ENCODE measurements around the gene CMSS1.
"Not testable (repeated sequence)": the region's sequence is repeated elsewhere in the genome, so short reads cannot be mapped to it uniquely, and the experiment has no call there.

CMSS1 gene

DNA sequence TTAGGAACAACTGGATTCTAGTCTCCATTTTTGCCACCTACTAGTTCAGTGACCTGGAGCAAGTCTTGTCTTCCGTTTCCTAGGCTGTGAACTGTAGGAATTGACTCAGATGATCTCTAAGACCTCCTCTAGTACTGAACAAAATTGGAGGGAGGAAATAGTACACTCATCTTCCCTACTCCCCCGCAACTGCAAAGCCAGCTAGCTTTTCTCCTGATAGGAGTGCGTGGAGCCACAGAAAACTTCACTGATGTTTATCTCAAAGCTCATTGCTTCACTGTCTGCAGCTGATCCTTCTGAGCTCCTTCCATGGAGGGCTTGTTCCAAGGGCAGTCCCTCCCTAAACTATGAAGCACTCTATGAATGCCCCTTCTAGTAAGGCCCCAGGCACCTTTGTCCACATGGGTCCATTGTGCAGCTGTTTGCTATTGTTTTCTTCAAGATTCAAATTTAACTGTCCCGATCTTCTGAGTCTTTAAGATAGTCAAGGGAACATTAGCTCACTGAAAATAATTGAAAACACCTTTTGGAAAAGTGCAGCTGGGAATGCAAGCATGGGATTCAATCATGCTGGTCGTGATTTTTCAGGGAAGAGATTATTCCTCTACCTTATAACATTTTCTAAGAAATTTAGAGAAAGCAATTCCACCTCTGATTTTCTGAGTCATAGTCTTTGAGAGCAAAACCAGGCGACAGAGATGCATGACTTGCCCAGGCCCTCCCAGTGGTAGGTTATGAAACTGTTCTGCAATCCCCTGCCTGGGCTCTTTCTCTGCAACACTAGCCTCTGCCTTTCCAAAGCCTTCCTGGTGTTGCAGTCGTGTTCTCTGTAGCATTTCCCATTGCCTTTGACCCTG is 272.4 kb downstream of the CMSS1 start:
- TF ChIP-seq POLR2A (IDR thresholded peaks at IDR 0.05; ENCODE audit: low read depth, low read length) = no peak
- no peak for TF ChIP-seq TAF1 (IDR thresholded peaks at IDR 0.05; ENCODE audit: borderline replicate concordance, low read depth, low read length)
- TF ChIP-seq POLR2AphosphoS5 (IDR thresholded peaks at IDR 0.05; ENCODE audit: low read depth, low read length) = no peak
- DNase-seq (ENCODE audit: insufficient read length) (no peak), FAIRE-seq (peak; percentile 82)

DNA sequence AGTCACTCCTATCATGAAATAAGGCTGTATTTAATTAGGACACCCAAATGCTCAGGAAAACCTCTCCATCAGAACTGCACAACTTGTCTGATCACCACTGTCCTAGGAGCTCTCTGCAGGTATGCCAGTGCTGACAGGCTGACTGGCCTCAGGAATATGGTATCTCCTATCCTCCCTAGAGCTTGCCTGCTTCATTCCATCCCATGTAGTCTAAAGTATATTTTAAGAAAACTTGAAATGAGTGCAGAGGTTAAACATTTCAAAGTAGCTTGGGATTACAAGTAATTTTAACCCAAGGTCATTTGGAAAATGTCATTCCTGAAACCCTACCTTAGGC is 273.0 kb downstream of the CMSS1 start:
- no peak for FAIRE-seq

DNA sequence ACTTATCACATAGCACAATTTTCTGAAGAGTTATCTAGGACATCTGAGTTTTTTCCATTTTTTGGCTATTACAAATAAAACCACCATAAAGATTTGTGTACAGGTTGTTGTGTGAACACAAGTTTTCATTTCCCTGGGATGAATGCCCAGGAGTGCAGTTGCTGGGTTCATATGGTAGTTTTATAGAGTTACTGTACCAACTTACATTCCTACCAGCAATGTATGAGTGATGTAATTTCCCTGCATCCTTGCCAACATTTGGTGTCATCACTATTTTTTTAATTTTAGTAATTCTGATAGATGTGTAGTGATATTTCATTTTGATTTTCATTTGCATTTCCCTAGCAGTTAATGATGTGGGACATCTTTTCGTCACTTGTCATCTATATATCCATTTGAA is 276.2 kb downstream of the CMSS1 start:
- DNase-seq (ENCODE audit: insufficient read length) (no peak), FAIRE-seq (no peak)
- TF ChIP-seq TAF1 (IDR thresholded peaks at IDR 0.05; ENCODE audit: borderline replicate concordance, low read depth, low read length) = no peak
- no peak for TF ChIP-seq POLR2AphosphoS5 (IDR thresholded peaks at IDR 0.05; ENCODE audit: low read depth, low read length)
- no peak for TF ChIP-seq POLR2A (IDR thresholded peaks at IDR 0.05; ENCODE audit: low read depth, low read length)

More for the DNA sequence above, 273.0 kb downstream of the CMSS1 start:
- no peak for DNase-seq (ENCODE audit: insufficient read length)
- TF ChIP-seq POLR2AphosphoS5 (IDR thresholded peaks at IDR 0.05; ENCODE audit: low read depth, low read length) (no peak), POLR2A (IDR thresholded peaks at IDR 0.05; ENCODE audit: low read depth, low read length) (no peak), TAF1 (IDR thresholded peaks at IDR 0.05; ENCODE audit: borderline replicate concordance, low read depth, low read length) (no peak)

DNA sequence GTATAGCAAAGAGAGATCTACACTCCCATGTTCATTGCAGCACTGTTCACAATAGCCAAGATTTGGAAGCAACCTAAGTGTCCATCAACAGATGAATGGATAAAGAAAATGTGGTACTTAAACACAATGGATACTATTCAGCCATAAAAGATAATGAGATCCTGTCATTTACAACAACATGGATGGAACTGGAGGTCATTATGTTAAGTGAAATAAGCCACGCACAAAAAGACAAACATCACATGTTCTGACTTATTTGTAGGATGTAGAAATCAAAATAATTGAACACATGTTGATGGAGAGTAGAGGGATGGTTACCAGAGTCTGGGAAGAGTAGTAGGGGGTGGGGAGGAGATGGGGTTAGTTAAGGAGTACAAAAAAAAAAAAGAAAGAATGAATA is 278.6 kb downstream of the CMSS1 start:
- not testable (repeated sequence) for FAIRE-seq; DNase-seq (ENCODE audit: insufficient read length)

DNA sequence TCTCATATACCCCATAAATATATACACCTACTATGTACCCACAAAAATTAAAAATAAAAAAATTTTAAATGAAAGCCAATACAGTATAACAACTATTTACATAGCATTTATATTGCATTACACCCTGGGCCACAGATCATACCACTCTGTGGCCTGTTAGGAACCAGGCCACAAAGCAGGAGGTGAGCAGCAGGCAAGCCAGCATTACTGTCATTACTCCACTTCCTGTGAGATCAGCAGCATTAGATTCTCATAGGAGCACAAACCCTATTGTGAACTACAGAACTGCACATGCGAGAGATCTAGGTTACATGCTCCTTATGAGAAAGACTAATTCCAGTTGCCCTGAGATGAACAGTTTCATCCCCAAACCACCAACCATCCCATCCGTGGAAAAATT is 279.2 kb downstream of the CMSS1 start:
- no peak for TF ChIP-seq POLR2AphosphoS5 (IDR thresholded peaks at IDR 0.05; ENCODE audit: low read depth, low read length)
- TF ChIP-seq POLR2A (IDR thresholded peaks at IDR 0.05; ENCODE audit: low read depth, low read length) = no peak
- no peak for TF ChIP-seq TAF1 (IDR thresholded peaks at IDR 0.05; ENCODE audit: borderline replicate concordance, low read depth, low read length)
- FAIRE-seq (no peak), DNase-seq (ENCODE audit: insufficient read length) (no peak)

DNA sequence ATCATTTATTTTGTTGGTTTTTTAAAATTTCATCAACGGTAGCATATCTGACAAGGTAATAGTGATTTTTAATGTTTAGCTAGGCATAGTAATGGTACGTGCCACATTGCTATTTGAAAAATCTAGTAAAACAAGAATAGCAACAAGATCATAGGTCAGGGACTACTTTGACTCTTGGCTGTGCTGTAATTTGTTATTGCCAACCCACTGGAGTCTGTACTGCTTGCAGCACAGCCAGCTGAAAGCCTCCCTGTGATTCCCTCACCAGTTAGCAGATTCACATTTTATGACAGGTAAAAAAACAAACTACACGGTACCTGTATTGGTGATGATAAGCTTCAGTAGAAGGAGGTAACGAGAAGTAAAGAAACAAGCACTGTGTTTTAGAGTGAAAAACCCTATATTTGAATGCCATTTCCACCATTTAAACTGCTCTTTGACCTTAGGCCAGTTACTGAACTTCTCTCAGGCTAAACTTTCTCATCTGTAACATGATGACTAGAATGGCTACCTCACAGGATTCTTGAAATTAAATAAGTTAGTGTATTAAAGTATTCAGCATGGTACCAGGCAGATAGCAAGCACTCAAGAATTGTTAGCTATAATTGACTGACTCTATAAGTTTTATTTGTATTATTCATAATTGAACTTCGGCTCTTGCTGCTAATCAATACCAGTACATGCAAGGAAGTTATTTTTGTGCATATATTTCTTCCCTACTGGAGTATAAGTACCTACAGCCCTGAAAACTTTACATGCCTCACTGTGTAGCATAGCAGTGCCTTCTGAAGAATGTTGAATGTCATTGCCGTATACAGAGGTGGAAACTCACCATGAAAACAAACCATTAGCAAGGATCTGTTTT is 280.5 kb downstream of the CMSS1 start:
- TF ChIP-seq POLR2AphosphoS5 (IDR thresholded peaks at IDR 0.05; ENCODE audit: low read depth, low read length) (no peak), TAF1 (IDR thresholded peaks at IDR 0.05; ENCODE audit: borderline replicate concordance, low read depth, low read length) (no peak), POLR2A (IDR thresholded peaks at IDR 0.05; ENCODE audit: low read depth, low read length) (no peak)
- FAIRE-seq (no peak), DNase-seq (ENCODE audit: insufficient read length) (no peak)

DNA sequence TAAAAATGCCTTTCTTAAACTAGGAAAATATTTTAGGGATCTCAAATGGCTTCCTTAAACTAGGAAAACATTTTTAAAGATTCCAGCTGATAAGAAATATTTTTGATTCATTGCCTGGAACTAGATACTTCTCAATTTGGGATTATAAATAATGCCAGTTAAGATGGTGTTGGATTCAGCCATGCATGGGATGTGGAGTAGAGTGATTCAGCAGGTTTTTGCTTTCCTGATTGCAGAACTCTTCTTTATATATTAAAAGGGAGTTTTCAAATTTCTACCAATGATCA is 281.1 kb downstream of the CMSS1 start:
- DNase-seq (ENCODE audit: insufficient read length) = no peak
- no peak for FAIRE-seq

DNA sequence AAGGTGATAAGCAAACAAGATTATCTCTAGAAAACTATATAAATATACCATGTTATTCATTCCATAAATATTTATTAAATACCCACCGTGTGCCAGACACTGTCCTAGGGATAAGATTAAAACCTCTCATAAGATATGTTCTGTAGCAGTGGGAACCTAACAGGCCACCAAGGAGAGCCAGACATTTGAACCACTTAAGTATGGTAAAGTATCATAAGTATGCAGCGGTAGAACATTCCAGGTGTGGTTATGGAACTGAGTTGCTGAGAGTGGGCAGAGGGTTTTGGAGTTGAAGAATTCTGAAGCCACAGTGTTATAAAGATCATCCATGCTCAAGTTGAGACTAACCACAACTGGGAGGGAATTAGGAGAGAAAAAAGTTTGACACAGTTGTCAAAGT is 282.0 kb downstream of the CMSS1 start:
- TF ChIP-seq POLR2A (IDR thresholded peaks at IDR 0.05; ENCODE audit: low read depth, low read length) (no peak), TAF1 (IDR thresholded peaks at IDR 0.05; ENCODE audit: borderline replicate concordance, low read depth, low read length) (no peak), POLR2AphosphoS5 (IDR thresholded peaks at IDR 0.05; ENCODE audit: low read depth, low read length) (no peak)
- FAIRE-seq = no peak

More for the DNA sequence above, 281.1 kb downstream of the CMSS1 start:
- TF ChIP-seq TAF1 (IDR thresholded peaks at IDR 0.05; ENCODE audit: borderline replicate concordance, low read depth, low read length) (no peak), POLR2AphosphoS5 (IDR thresholded peaks at IDR 0.05; ENCODE audit: low read depth, low read length) (no peak), POLR2A (IDR thresholded peaks at IDR 0.05; ENCODE audit: low read depth, low read length) (no peak)

DNA sequence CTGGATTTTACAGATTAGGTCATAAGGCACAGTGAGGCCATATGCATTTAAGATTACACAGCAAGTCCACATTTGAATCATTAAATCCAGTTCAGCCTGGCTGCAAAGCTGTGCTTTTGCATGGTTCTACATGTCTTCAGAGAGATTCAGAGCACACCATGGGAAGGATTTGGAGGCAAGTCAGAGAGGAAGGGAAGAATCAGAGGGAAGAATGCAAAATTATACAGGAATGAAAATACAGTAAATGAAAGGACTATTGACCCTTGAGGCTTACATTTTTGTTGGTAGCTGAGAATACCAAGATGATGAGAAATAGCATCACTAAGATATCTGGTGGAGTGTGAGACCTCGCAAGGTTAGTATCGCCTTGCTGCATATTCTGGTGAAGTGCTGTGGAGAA is 282.8 kb downstream of the CMSS1 start:
- FAIRE-seq (no peak), DNase-seq (ENCODE audit: insufficient read length) (no peak)
- TF ChIP-seq POLR2A (IDR thresholded peaks at IDR 0.05; ENCODE audit: low read depth, low read length) (no peak), TAF1 (IDR thresholded peaks at IDR 0.05; ENCODE audit: borderline replicate concordance, low read depth, low read length) (no peak), POLR2AphosphoS5 (IDR thresholded peaks at IDR 0.05; ENCODE audit: low read depth, low read length) (no peak)

More for the DNA sequence above, 282.0 kb downstream of the CMSS1 start:
- DNase-seq (ENCODE audit: insufficient read length) = no peak

DNA sequence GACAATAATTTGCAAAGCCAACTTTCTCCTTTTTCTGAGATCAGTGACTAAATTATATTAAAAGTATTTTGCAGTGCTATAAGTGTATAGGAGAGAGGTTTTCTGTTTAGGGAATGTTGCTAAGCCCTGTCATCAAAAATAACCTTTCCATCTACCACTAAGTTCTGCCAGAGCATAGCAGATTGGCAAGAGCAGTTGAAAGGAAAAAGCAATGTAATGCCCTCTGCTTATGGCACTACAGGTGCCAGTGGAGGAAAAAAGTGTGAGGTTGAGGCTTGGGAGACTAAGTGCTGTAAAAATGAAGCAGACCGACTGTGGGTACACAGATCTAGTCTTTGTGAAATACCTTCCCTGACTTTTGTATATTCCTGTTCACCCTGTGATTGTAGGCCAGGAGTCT is 285.1 kb downstream of the CMSS1 start:
- no peak for TF ChIP-seq POLR2A (IDR thresholded peaks at IDR 0.05; ENCODE audit: low read depth, low read length)
- no peak for TF ChIP-seq TAF1 (IDR thresholded peaks at IDR 0.05; ENCODE audit: borderline replicate concordance, low read depth, low read length)
- no peak for DNase-seq (ENCODE audit: insufficient read length)
- FAIRE-seq = no peak

DNA sequence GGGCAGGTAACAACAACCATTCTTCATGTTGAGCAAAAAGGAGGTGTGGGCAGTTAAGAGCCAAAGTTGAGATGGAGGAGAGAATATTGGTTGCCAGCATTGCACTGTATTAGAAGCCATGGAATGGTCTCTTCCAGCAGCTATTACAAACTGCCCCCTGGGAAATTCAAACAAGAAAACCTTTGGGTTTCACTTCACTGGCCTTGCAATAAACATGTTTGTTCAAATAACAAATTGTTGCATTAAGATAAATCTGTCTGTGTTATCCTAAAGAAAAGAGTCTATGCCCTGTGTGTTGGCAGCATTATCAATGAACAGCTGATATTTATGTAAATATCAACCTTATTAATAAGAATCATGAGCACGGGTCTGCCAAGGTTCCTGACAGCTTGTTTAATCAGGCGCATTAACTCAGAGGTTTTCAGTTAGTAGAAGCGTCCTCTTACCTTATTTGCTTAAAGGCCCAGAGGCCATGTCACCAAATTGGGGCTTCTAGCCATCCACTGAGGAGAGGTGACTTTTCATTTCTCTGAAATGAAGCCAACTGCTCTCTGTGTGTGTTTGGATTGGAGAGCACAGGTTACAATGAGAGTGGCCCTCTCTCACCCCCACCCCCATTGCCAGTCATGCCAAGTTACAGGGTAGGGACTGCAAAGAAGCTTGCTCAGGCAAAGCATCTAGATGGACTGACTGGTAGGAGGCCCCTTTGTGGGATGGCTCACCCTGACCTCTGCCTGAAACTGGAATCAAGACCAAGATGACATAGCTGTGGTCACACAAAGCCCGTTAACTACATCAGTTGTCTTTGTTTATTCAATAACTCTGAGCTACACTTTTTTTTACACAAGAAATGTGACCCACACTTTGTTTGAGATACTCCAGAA is 286.1 kb downstream of the CMSS1 start:
- TF ChIP-seq TAF1 (IDR thresholded peaks at IDR 0.05; ENCODE audit: borderline replicate concordance, low read depth, low read length) = no peak
- TF ChIP-seq POLR2AphosphoS5 (IDR thresholded peaks at IDR 0.05; ENCODE audit: low read depth, low read length) = no peak
- TF ChIP-seq POLR2A (IDR thresholded peaks at IDR 0.05; ENCODE audit: low read depth, low read length) = no peak
- FAIRE-seq (peak; percentile 94), DNase-seq (ENCODE audit: insufficient read length) (peak; percentile 10)
